GM12878 (cell line): ENCODE results near the gene GRK5. TPM values are rescaled to one million over a fixed set of nuclear protein-coding genes. Genes with fewer than 3 reads are reported as not detected.
"Not testable (repeated sequence)": the region's sequence is repeated elsewhere in the genome, so short reads cannot be mapped to it uniquely, and the experiment has no call there.

ENCODE experiments used
- ATAC-seq: fragments of 200-7000 bp; cut with Tn5 transposase; 3 replicates; pipeline ENCODE4 v1.9.1; 2020; ENCODE audit warnings: mild to moderate bottlenecking, moderate library complexity
- BruUV-seq: library from RNA; stranded (reverse); fragments of 400-500 nt; replicated peaks from 2 replicates; lab custom pipeline; 2021; lab: Mats Ljungman, UMichigan
- CTCF ChIA-PET: fragments of 300-600 bp; sonication (Branson Sonifier 250); formaldehyde crosslinking; extraction: SDS; loops from one replicate; lab custom pipeline; 2021; ENCODE audit warnings: inconsistent platforms; lab: Yijun Ruan, JAX
- POLR2A ChIA-PET: fragments of 350-600 bp; formaldehyde crosslinking; extraction: SDS; loops from one replicate; lab custom pipeline; 2021; ENCODE audit warnings: inconsistent platforms; lab: Charles Lee
- RAD21 ChIA-PET: fragments of 300-600 bp; sonication (Branson Sonifier 250); formaldehyde crosslinking; loops from one replicate; lab custom pipeline; 2023; ENCODE audit warnings: antibody characterized with exemption; ENCODE audit not compliant: unreplicated experiment; lab: Charles Lee
- SMC1A ChIA-PET: fragments of 300-600 bp; sonication (Branson Sonifier 250); formaldehyde crosslinking; loops from one replicate; lab custom pipeline; 2023; ENCODE audit not compliant: unreplicated experiment, uncharacterized antibody; lab: Charles Lee
- DNase-seq: peaks from one replicate; pipeline ENCODE4 v3.0.0-alpha.2; 2011; ENCODE audit warnings: low read depth, low spot score
- FAIRE-seq: peaks from 3 replicates; lab custom pipeline; 2011; peaks lifted over from hg19 to GRCh38; lab: Jason Lieb, UNC
- H2AFZ ChIP-seq: 2 replicates; pipeline ENCODE4 v1.6.0; 2011; ENCODE audit warnings: low read depth, low read length, control low read depth; ENCODE audit not compliant: control insufficient read depth
- H3K27ac ChIP-seq: 2 replicates; pipeline ENCODE4 v1.5.1; 2011; ENCODE audit warnings: control low read depth; ENCODE audit not compliant: control insufficient read depth, insufficient read depth
- H3K27me3 ChIP-seq, 2 experiments: replicated peaks in 1 of 2; 2 replicates each; pipeline versions ENCODE4 v1.6.0 to v1.6.1; 2011; ENCODE audit warnings: low read length in 1 of 2; ENCODE audit not compliant: control insufficient read depth in 2 of 2, insufficient read depth in 2 of 2
- H3K36me3 ChIP-seq, 2 experiments: 2 replicates each; pipeline ENCODE4 v1.5.1; 2011; ENCODE audit warnings: low read length in 1 of 2; ENCODE audit not compliant: control insufficient read depth in 2 of 2, insufficient read depth in 2 of 2
- H3K4me1 ChIP-seq: 2 replicates; pipeline ENCODE4 v1.6.1; 2011; ENCODE audit warnings: mild to moderate bottlenecking, low read length, moderate library complexity, mixed read lengths; ENCODE audit not compliant: control insufficient read depth, insufficient read depth
- H3K4me2 ChIP-seq: 2 replicates; pipeline ENCODE4 v1.6.0; 2011; ENCODE audit warnings: control low read depth; ENCODE audit not compliant: control insufficient read depth, insufficient read depth
- H3K4me3 ChIP-seq: fragments of 200-600 bp; sonication (generic); 2 replicates; pipeline ENCODE4 v1.5.1; 2016
- H3K79me2 ChIP-seq: 2 replicates; pipeline ENCODE4 v1.6.0; 2011; ENCODE audit warnings: low read length; ENCODE audit not compliant: control insufficient read depth, insufficient read depth
- H3K9ac ChIP-seq: 2 replicates; pipeline ENCODE4 v1.8.0; 2011; ENCODE audit warnings: low read length, control low read depth, mixed read lengths; ENCODE audit not compliant: control insufficient read depth, insufficient read depth
- H3K9me3 ChIP-seq: replicated peaks from 3 replicates; pipeline ENCODE4 v1.5.1; 2011; ENCODE audit warnings: mild to moderate bottlenecking, low read length; ENCODE audit not compliant: control insufficient read depth, insufficient read depth
- H4K20me1 ChIP-seq: 2 replicates; pipeline ENCODE4 v1.6.0; 2011; ENCODE audit not compliant: control insufficient read depth, insufficient read depth
- NR2F1 ChIP-seq: fragments of 450-650 bp; conservative IDR thresholded peaks from 2 replicates; pipeline ENCODE4 v1.6.1; 2017; ENCODE audit warnings: mild to moderate bottlenecking
- WGBS: methylation state at CpG from one replicate; pipeline ENCODE4 v1.1.6; 2016; ENCODE audit warnings: low lambda C conversion rate; ENCODE audit not compliant: insufficient replicate concordance, insufficient coverage; ENCODE audit errors: missing lambda C conversion rate; 5-methylcytosine and 5-hydroxymethylcytosine counted together
- in situ Hi-C: fragments of 300-500 bp; cut with MboI; formaldehyde crosslinking; loops from 9 replicates; pipeline ENCODE4 v1.14.3; 2018; ENCODE audit warnings: mixed read lengths
- intact Hi-C: fragments of 100-400 bp; cut with micrococcal nuclease; formaldehyde crosslinking; loops from one replicate; pipeline ENCODE4 v1.14.2; 2022; ENCODE audit not compliant: unreplicated experiment
- polyA plus RNA-seq, 11 experiments: library from polyadenylated mRNA; depleted of rRNA in 4 of 11; unstranded in 6 of 11; stranded (reverse) in 5 of 11; fragments of >200 nt; fragmentation: Nextera tagmentation in 4 of 11; fragmentation: Illumina TruSeq in 1 of 11; extraction: Ambion mirVana in 4 of 11; extraction: Trizol in 1 of 11; gene quantifications; 1 replicate in 1 of 11; 2 replicates in 10 of 11; pipeline versions ENCODE4 v1.2.1 to v1.2.3, GENCODE V29; 2011 to 2016; ENCODE audit warnings: inconsistent platforms in 2 of 11, missing spikeins in 2 of 11, low read depth in 1 of 11
- total RNA-seq, 4 experiments: library from RNA; depleted of rRNA in 3 of 4; stranded (reverse); fragments of >200 nt in 3 of 4; fragmentation: Illumina TruSeq in 1 of 4; extraction: Trizol in 1 of 4; gene quantifications; 2 replicates each; pipeline versions ENCODE4 v1.2.1 to v1.2.3, GENCODE V29; 2013 to 2021

The GRK5 gene
- total and polyA plus RNA-seq, 10 of the 15 experiments (the other 5 are each of a cell fraction or from before 2014, with no cell fraction given): 0.11 to 22.1 (median 10.0) TPM

GRCh38 chr10:119238577-119238976 lies 31.2 kb downstream of the GRK5 start (continued):
- TF ChIP-seq NR2F1: no peak

- RAD21 ChIA-PET: interaction anchor here (0.7 kb wide), 1 partner anchor 141 kb away, joined by 3 read pairs; no protein-coding TSS in a partner anchor
- intact Hi-C loops, H3K79me2 ChIP-seq, H3K9me3 ChIP-seq, in situ Hi-C loops, H3K4me3 ChIP-seq, DNase-seq, H3K9ac ChIP-seq, BruUV-seq, H3K27me3 ChIP-seq, H3K27ac ChIP-seq, ATAC-seq, H2AFZ ChIP-seq, H3K36me3 ChIP-seq, FAIRE-seq, H3K4me2 ChIP-seq, H4K20me1 ChIP-seq, H3K4me1 ChIP-seq: not testable (repeated sequence)
- 97% methylated on average over 6 of the region's 6 CpGs for WGBS
- POLR2A ChIA-PET: interaction anchor here (0.6 to 0.7 kb wide), 2 partner anchors 10 to 335 kb away, joined by 3 to 4 read pairs; no protein-coding TSS in a partner anchor
- CTCF ChIA-PET: interaction anchor here (1.0 kb wide), 1 partner anchor 40 kb away, joined by 3 read pairs; no protein-coding TSS in a partner anchor
- SMC1A ChIA-PET: interaction anchor here (0.6 to 1.2 kb wide), 2 partner anchors 66 to 250 kb away, joined by 3 read pairs; no protein-coding TSS in a partner anchor
These were observed 31.6 kb downstream of the GRK5 start for GRCh38 chr10:119239015-119239414.

DNA sequence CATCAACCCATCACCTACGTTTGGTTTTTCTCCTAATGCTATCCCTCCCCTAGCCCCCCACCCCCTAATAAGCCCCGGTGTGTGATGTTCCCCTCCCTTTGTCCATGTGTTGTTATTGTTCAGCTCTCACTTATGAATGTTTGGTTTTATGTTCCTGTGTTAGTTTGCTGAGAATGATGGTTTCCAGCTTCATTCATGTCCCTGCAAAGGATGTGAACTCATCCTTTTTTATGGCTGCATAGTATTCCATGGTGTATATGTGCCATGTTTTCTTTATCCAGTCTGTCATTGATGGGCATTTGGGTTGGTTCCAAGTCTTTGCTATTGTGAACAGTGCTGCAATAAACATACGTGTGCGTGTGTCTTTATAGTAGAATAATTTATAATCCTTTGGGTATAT lies 32.3 kb downstream of the GRK5 start:
- ATAC-seq, H3K79me2 ChIP-seq, H3K36me3 ChIP-seq, H4K20me1 ChIP-seq, RAD21 ChIA-PET, H3K27me3 ChIP-seq, intact Hi-C loops, H3K27ac ChIP-seq, BruUV-seq, FAIRE-seq, H3K9me3 ChIP-seq, H3K4me2 ChIP-seq, H3K4me1 ChIP-seq, H3K9ac ChIP-seq, H2AFZ ChIP-seq, in situ Hi-C loops, H3K4me3 ChIP-seq, DNase-seq: not testable (repeated sequence)
- ChIA-PET POLR2A (interaction anchor here (0.6 to 0.7 kb wide), 2 partner anchors 10 to 335 kb away, joined by 3 to 4 read pairs; no protein-coding TSS in a partner anchor), CTCF (interaction anchor here (1.0 kb wide), 1 partner anchor 40 kb away, joined by 3 read pairs; no protein-coding TSS in a partner anchor), SMC1A (interaction anchor here (1.2 kb wide), 1 partner anchor 65 kb away, joined by 3 read pairs; no protein-coding TSS in a partner anchor)
- WGBS: 94% methylated on average over 4 of the region's 4 CpGs
